ENCODE measurements around the gene KLHL29. TPM values are rescaled to one million over a fixed set of nuclear protein-coding genes. Genes with fewer than 3 reads are reported as not detected.

The KLHL29 gene
- total and polyA plus RNA-seq, 2 experiments from 2014 or later, result 1.5 to 6.5 TPM

DNA sequence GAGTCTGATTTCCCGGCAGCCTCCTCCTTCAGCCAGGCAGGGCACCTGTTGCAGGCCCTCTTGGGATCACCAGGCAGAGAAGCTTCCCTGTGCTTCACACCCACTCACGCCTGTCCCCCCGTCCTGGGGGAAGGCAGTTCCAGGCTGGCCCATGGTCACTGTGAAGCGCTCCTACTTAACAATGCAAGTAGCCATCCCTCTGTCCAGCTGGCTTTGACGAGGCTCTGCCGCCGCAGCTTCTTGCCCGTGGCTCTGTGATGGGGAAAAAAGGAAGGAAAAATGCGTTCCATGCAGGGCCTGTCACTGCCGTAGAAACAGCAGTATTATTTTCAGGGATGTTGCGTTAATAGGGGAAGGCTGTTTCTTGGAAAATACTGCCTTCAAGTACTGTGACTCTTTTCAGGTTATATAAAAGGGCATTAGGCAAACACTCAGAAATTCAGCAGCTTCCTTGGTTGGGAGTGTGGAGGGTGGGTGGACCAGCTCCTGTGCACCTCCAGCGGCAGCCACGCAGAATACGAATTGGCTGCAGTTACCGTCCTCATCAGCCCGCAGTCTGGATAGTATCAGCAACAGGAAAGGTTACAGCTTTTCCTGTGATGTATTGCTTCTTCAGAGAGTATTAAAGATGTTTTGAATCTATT, 232.3 kb downstream of the KLHL29 start:
- Histone ChIP-seq H3K9me2 (ENCODE audit: insufficient read depth) (no peaks in the 10 kb centered on the region), H3K36me3 (ENCODE audit: insufficient read depth) (no peaks in the 10 kb centered on the region), H3K27ac (ENCODE audit: low read depth) (no peak overlapping the region), H3F3A (replicated peaks; ENCODE audit: low read depth) (no peaks in the 10 kb centered on the region), H4K20me1 (replicated peaks; ENCODE audit: insufficient read depth) (no peaks in the 10 kb centered on the region), H3K79me2 (replicated peaks; ENCODE audit: insufficient read depth) (no peaks in the 10 kb centered on the region), H3K4me2 (no peak overlapping the region), H3K4me3 (no peak overlapping the region), H3K4me1 (ENCODE audit: insufficient read depth) (no peaks in the 10 kb centered on the region), H3K27me3 (ENCODE audit: insufficient read depth) (no peaks in the 10 kb centered on the region), H2AFZ (no peak overlapping the region)
- Mint-ChIP-seq H3K27ac (no peak overlapping the region), H3K27me3 (ENCODE audit: insufficient read depth, low read depth, poor library complexity) (peaks cover 12% of the 10 kb centered on the region), H3K4me3 (no peak overlapping the region), H3K36me3 (ENCODE audit: low read depth) (peaks cover under 1% of the 10 kb centered on the region; the same call in 1 of the 3 replicates), H3K4me1 (peaks cover 30% of the 10 kb centered on the region), H3K9me3 (peaks cover 3% of the 10 kb centered on the region)
- ATAC-seq, result no peak
- no peak for DNase-seq (ENCODE audit: low spot score)
- no peak for TF ChIP-seq EZH2phosphoT487 (IDR thresholded peaks at IDR 0.05; ENCODE audit: unreplicated experiment)
- no peak for TF ChIP-seq ZNF114 (CRISPR knock-in tag; IDR thresholded peaks at IDR 0.05)
- TF ChIP-seq, protein P1, sequence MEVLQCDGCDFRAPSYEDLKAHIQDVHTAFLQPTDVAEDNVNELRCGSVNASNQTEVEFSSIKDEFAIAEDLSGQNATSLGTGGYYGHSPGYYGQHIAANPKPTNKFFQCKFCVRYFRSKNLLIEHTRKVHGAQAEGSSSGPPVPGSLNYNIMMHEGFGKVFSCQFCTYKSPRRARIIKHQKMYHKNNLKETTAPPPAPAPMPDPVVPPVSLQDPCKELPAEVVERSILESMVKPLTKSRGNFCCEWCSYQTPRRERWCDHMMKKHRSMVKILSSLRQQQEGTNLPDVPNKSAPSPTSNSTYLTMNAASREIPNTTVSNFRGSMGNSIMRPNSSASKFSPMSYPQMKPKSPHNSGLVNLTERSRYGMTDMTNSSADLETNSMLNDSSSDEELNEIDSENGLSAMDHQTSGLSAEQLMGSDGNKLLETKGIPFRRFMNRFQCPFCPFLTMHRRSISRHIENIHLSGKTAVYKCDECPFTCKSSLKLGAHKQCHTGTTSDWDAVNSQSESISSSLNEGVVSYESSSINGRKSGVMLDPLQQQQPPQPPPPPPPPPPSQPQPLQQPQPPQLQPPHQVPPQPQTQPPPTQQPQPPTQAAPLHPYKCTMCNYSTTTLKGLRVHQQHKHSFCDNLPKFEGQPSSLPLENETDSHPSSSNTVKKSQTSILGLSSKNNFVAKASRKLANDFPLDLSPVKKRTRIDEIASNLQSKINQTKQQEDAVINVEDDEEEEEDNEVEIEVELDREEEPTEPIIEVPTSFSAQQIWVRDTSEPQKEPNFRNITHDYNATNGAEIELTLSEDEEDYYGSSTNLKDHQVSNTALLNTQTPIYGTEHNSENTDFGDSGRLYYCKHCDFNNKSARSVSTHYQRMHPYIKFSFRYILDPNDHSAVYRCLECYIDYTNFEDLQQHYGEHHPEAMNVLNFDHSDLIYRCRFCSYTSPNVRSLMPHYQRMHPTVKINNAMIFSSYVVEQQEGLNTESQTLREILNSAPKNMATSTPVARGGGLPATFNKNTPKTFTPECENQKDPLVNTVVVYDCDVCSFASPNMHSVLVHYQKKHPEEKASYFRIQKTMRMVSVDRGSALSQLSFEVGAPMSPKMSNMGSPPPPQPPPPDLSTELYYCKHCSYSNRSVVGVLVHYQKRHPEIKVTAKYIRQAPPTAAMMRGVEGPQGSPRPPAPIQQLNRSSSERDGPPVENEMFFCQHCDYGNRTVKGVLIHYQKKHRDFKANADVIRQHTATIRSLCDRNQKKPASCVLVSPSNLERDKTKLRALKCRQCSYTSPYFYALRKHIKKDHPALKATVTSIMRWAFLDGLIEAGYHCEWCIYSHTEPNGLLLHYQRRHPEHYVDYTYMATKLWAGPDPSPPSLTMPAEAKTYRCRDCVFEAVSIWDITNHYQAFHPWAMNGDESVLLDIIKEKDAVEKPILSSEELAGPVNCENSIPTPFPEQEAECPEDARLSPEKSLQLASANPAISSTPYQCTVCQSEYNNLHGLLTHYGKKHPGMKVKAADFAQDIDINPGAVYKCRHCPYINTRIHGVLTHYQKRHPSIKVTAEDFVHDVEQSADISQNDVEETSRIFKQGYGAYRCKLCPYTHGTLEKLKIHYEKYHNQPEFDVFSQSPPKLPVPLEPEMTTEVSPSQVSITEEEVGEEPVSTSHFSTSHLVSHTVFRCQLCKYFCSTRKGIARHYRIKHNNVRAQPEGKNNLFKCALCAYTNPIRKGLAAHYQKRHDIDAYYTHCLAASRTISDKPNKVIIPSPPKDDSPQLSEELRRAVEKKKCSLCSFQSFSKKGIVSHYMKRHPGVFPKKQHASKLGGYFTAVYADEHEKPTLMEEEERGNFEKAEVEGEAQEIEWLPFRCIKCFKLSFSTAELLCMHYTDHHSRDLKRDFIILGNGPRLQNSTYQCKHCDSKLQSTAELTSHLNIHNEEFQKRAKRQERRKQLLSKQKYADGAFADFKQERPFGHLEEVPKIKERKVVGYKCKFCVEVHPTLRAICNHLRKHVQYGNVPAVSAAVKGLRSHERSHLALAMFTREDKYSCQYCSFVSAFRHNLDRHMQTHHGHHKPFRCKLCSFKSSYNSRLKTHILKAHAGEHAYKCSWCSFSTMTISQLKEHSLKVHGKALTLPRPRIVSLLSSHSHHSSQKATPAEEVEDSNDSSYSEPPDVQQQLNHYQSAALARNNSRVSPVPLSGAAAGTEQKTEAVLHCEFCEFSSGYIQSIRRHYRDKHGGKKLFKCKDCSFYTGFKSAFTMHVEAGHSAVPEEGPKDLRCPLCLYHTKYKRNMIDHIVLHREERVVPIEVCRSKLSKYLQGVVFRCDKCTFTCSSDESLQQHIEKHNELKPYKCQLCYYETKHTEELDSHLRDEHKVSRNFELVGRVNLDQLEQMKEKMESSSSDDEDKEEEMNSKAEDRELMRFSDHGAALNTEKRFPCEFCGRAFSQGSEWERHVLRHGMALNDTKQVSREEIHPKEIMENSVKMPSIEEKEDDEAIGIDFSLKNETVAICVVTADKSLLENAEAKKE (CRISPR knock-in tag; IDR thresholded peaks at IDR 0.05), result no peak
- TF ChIP-seq STAT1 (IDR thresholded peaks at IDR 0.05; ENCODE audit: unreplicated experiment), result no peak
- TF ChIP-seq NANOG (IDR thresholded peaks at IDR 0.05; ENCODE audit: borderline replicate concordance), result no peak
- TF ChIP-seq CTCF (conservative IDR thresholded peaks at IDR 0.05; ENCODE audit: low read depth in 2 of 2), result no peak
